DOHH2 (cell line): ENCODE results near the gene SPATA13.

ENCODE experiments used
- H3F3A ChIP-seq: fragments of 200-600 bp; sonication (generic), shearing (Covaris generic); 2 replicates; pipeline ENCODE4 v1.6.0; 2016; ENCODE audit warnings: antibody characterized with exemption, mild to moderate bottlenecking; ENCODE audit not compliant: control insufficient read depth, insufficient read depth
- H3K27ac ChIP-seq: fragments of 200-600 bp; sonication (generic); 2 replicates; pipeline ENCODE4 v1.5.1; 2014; ENCODE audit warnings: low read depth, mild to moderate bottlenecking, low read length, moderate library complexity
- H3K27me3 ChIP-seq: fragments of 200-600 bp; sonication (generic); 2 replicates; pipeline ENCODE4 v1.6.1; 2014; ENCODE audit warnings: mild to moderate bottlenecking, low read length, mixed read lengths; ENCODE audit not compliant: control insufficient read depth
- H3K36me3 ChIP-seq: fragments of 200-600 bp; sonication (generic); 2 replicates; pipeline ENCODE4 v1.6.1; 2014; ENCODE audit warnings: mild to moderate bottlenecking, low read length, moderate library complexity, mixed read lengths; ENCODE audit not compliant: control insufficient read depth
- H3K4me1 ChIP-seq: fragments of 200-600 bp; sonication (generic); 2 replicates; pipeline ENCODE4 v1.6.1; 2014; ENCODE audit warnings: mild to moderate bottlenecking, low read length, mixed read lengths; ENCODE audit not compliant: control insufficient read depth
- H3K4me2 ChIP-seq: fragments of 200-600 bp; sonication (generic); 2 replicates; pipeline ENCODE4 v1.6.0; 2014; ENCODE audit warnings: mild to moderate bottlenecking, low read length, moderate library complexity
- H3K4me3 ChIP-seq: fragments of 200-600 bp; sonication (generic); 2 replicates; pipeline ENCODE4 v1.5.1; 2014; ENCODE audit warnings: mild to moderate bottlenecking, low read length, mixed read lengths
- H3K79me2 ChIP-seq: fragments of 200-600 bp; sonication (generic); 2 replicates; pipeline ENCODE4 v1.6.1; 2014; ENCODE audit warnings: mild to moderate bottlenecking, low read length, mixed read lengths; ENCODE audit not compliant: control insufficient read depth
- H3K9me2 ChIP-seq: fragments of 200-600 bp; sonication (generic); replicated peaks from 2 replicates; pipeline ENCODE4 v1.6.1; 2014; ENCODE audit warnings: mild to moderate bottlenecking, low read length, mixed read lengths; ENCODE audit not compliant: control insufficient read depth
- H3K9me3 ChIP-seq: fragments of 200-600 bp; sonication (generic); 2 replicates; pipeline ENCODE4 v1.6.1; 2014; ENCODE audit warnings: antibody characterized with exemption, low read length, mixed read lengths; ENCODE audit not compliant: control insufficient read depth, insufficient read depth
- H4K20me1 ChIP-seq: fragments of 200-600 bp; sonication (generic); 2 replicates; pipeline ENCODE4 v1.6.0; 2014; ENCODE audit warnings: low read depth, mild to moderate bottlenecking, antibody characterized with exemption, low read length, moderate library complexity; ENCODE audit not compliant: control insufficient read depth, insufficient read depth
- CTCF ChIP-seq: fragments of 200-600 bp; sonication (generic); IDR thresholded peaks from one replicate; pipeline ENCODE4 v1.5.1; 2014; ENCODE audit warnings: antibody characterized with exemption, mild to moderate bottlenecking, low read depth, low read length; ENCODE audit not compliant: poor library complexity, severe bottlenecking
- EZH2phosphoT487 ChIP-seq: fragments of 200-600 bp; sonication (generic); IDR thresholded peaks from 2 replicates; pipeline ENCODE4 v1.6.1; 2017; ENCODE audit warnings: borderline replicate concordance, mild to moderate bottlenecking, antibody characterized with exemption, low read length, moderate library complexity, mixed read lengths

SPATA13 gene

GRCh38 chr13:24276306-24276705 lies 115.8 kb downstream of the SPATA13 start:
- peaks cover 29% of the 10 kb centered on the region for H3K4me1 ChIP-seq
- H3K9me2 ChIP-seq: no peaks in the 10 kb centered on the region
- no peak overlapping the region for H3K4me2 ChIP-seq
- no peak overlapping the region for H3K27ac ChIP-seq
- H3K9me3 ChIP-seq: no peaks in the 10 kb centered on the region
- H3K36me3 ChIP-seq: no peaks in the 10 kb centered on the region
- no peaks in the 10 kb centered on the region for H3K27me3 ChIP-seq
- no peaks in the 10 kb centered on the region for H3F3A ChIP-seq
- H4K20me1 ChIP-seq: no peaks in the 10 kb centered on the region
- H3K4me3 ChIP-seq: no peak overlapping the region
- TF ChIP-seq EZH2phosphoT487: no peak
- TF ChIP-seq CTCF: no peak
- no peaks in the 10 kb centered on the region for H3K79me2 ChIP-seq

GRCh38 chr13:24276861-24277260 lies 116.3 kb downstream of the SPATA13 start:
- Histone ChIP-seq H3K4me1 (peaks cover 24% of the 10 kb centered on the region), H3K9me2 (no peaks in the 10 kb centered on the region), H3K27ac (no peak overlapping the region), H3K4me2 (no peak overlapping the region), H3K4me3 (no peak overlapping the region), H3K36me3 (no peaks in the 10 kb centered on the region), H3K79me2 (no peaks in the 10 kb centered on the region), H4K20me1 (no peaks in the 10 kb centered on the region), H3F3A (no peaks in the 10 kb centered on the region), H3K27me3 (no peaks in the 10 kb centered on the region), H3K9me3 (no peaks in the 10 kb centered on the region)
- no peak for TF ChIP-seq CTCF
- TF ChIP-seq EZH2phosphoT487: no peak

GRCh38 chr13:24277761-24278160 lies 117.2 kb downstream of the SPATA13 start:
- Histone ChIP-seq H3K79me2 (no peaks in the 10 kb centered on the region), H3K36me3 (no peaks in the 10 kb centered on the region), H3K9me2 (no peaks in the 10 kb centered on the region), H3F3A (no peaks in the 10 kb centered on the region), H4K20me1 (no peaks in the 10 kb centered on the region), H3K9me3 (no peaks in the 10 kb centered on the region), H3K27ac (no peak overlapping the region), H3K4me3 (no peak overlapping the region), H3K27me3 (no peaks in the 10 kb centered on the region), H3K4me1 (peaks cover 20% of the 10 kb centered on the region), H3K4me2 (no peak overlapping the region)
- TF ChIP-seq CTCF (no peak), EZH2phosphoT487 (no peak)
